Measurements from ENCODE around the gene DLX5.

GRCh38 chr7:97018126-97018601 is 6.5 kb downstream of the DLX5 start:
- TF ChIP-seq TAF1 (IDR thresholded peaks at IDR 0.05; ENCODE audit: low read depth, low read length) (no peak), POLR2A (IDR thresholded peaks at IDR 0.05; ENCODE audit: low read depth, low read length) (no peak), POLR2AphosphoS5 (IDR thresholded peaks at IDR 0.05; ENCODE audit: low read depth, low read length) (no peak), SPI1 (IDR thresholded peaks at IDR 0.05; ENCODE audit: low read depth, low read length) (no peak), PAX5 (IDR thresholded peaks at IDR 0.05; ENCODE audit: insufficient read depth, low read length, severe bottlenecking) (no peak), POU2F2 (IDR thresholded peaks at IDR 0.05; ENCODE audit: low read depth, low read length) (no peak)
